ENCODE data around the gene ATP4A.
A peak's percentile ranks its signal among the peaks of the same experiment; 100 is the strongest.

Gene ATP4A

GRCh38 chr19:35551091-35551810, 12.2 kb downstream of the ATP4A start:
- DNase-seq (ENCODE audit: extremely low read depth in 1 of 2, low read depth in 1 of 2), result no peak

- DNase-seq (ENCODE audit: extremely low read depth in 1 of 2, low read depth in 1 of 2), result no peak
Measured at GRCh38 chr19:35549879-35550523, 13.5 kb downstream of the ATP4A start.

- DNase-seq (ENCODE audit: extremely low read depth in 1 of 2, low read depth in 1 of 2), result no peak
Measured at GRCh38 chr19:35549174-35549788, 14.2 kb downstream of the ATP4A start.

GRCh38 chr19:35546532-35546931, 16.9 kb downstream of the ATP4A start:
- DNase-seq (ENCODE audit: extremely low read depth in 1 of 2, low read depth in 1 of 2), result no peak

GRCh38 chr19:35545855-35546381, 17.5 kb downstream of the ATP4A start:
- DNase-seq (ENCODE audit: extremely low read depth in 1 of 2, low read depth in 1 of 2), result peak; percentile 68 to 74

- peak; percentile 76 to 78 for DNase-seq (ENCODE audit: extremely low read depth in 1 of 2, low read depth in 1 of 2)
Measured at GRCh38 chr19:35545001-35545854, 18.2 kb downstream of the ATP4A start, which contains the start of gene TMEM147. TSS of gene TMEM147 (plus strand) at chr19:35545626. CDS start at chr19:35545740, 114 bp downstream.

- DNase-seq (ENCODE audit: extremely low read depth in 1 of 2, low read depth in 1 of 2), result no peak
Measured at GRCh38 chr19:35544110-35544802, 19.2 kb downstream of the ATP4A start.

- DNase-seq (ENCODE audit: extremely low read depth in 1 of 2, low read depth in 1 of 2), result no peak
Measured at GRCh38 chr19:35543280-35544109, 20.0 kb downstream of the ATP4A start.

GRCh38 chr19:35542209-35542608, 21.2 kb downstream of the ATP4A start:
- DNase-seq (ENCODE audit: extremely low read depth in 1 of 2, low read depth in 1 of 2), result no peak

- DNase-seq (ENCODE audit: extremely low read depth in 1 of 2, low read depth in 1 of 2), result no peak
Measured at GRCh38 chr19:35540356-35540927, 23.0 kb downstream of the ATP4A start.

- DNase-seq (ENCODE audit: extremely low read depth in 1 of 2, low read depth in 1 of 2), result no peak
Measured at GRCh38 chr19:35539850-35540249, 23.6 kb downstream of the ATP4A start.

GRCh38 chr19:35539314-35539713, 24.1 kb downstream of the ATP4A start:
- DNase-seq (ENCODE audit: extremely low read depth in 1 of 2, low read depth in 1 of 2), result no peak

- DNase-seq (ENCODE audit: extremely low read depth in 1 of 2, low read depth in 1 of 2), result no peak
Measured at GRCh38 chr19:35534803-35535480, 28.5 kb downstream of the ATP4A start.

GRCh38 chr19:35533822-35534392, 29.6 kb downstream of the ATP4A start:
- DNase-seq (ENCODE audit: extremely low read depth in 1 of 2, low read depth in 1 of 2), result no peak

GRCh38 chr19:35533201-35533821, 30.1 kb downstream of the ATP4A start, which contains the start of gene GAPDHS:
TSS of gene GAPDHS (plus strand) at chr19:35533456. CDS start at chr19:35533528, 72 bp downstream.
- DNase-seq (ENCODE audit: extremely low read depth in 1 of 2, low read depth in 1 of 2), result no peak

- DNase-seq (ENCODE audit: extremely low read depth in 1 of 2, low read depth in 1 of 2), result no peak
Measured at GRCh38 chr19:35531291-35531690, 32.2 kb downstream of the ATP4A start.
